Peyer's patch (tissue), 4 donors: ENCODE data around the gene XPC. TPM values are rescaled to one million over a fixed set of nuclear protein-coding genes. Genes with fewer than 3 reads are reported as not detected.
"Not testable (repeated sequence)": the region's sequence is repeated elsewhere in the genome, so short reads cannot be mapped to it uniquely, and the experiment has no call there.

ENCODE experiments used
- DNase-seq, 3 donors: peaks; one replicate each; pipeline ENCODE4 v3.0.0-alpha.2; 2017 to 2019
- H3K27ac ChIP-seq, 4 donors: fragments of 200-600 bp; sonication (generic); one replicate each; pipeline ENCODE4 v1.5.1; 2016 to 2019
- H3K27me3 ChIP-seq, 2 donors: fragments of 200-600 bp; sonication (generic); one replicate each; pipeline ENCODE4 v1.5.1; 2019
- H3K36me3 ChIP-seq, 3 donors: fragments of 200-600 bp; sonication (generic); one replicate each; pipeline ENCODE4 v1.5.1; 2016 to 2019
- H3K4me1 ChIP-seq, 4 donors: fragments of 200-600 bp; sonication (generic); one replicate each; pipeline ENCODE4 v1.5.1; 2016 to 2019
- H3K4me3 ChIP-seq, 4 donors: fragments of 200-600 bp; sonication (generic); 1 replicate in 3 of 4; 2 replicates in 1 of 4; pipeline ENCODE4 v1.5.1; 2016 to 2019; ENCODE audit warnings: mild to moderate bottlenecking in 1 of 4
- H3K9me3 ChIP-seq, 4 donors: fragments of 200-600 bp; sonication (generic); one replicate each; pipeline ENCODE4 v1.5.1; 2016 to 2019; ENCODE audit warnings: mild to moderate bottlenecking in 1 of 4
- POLR2A ChIP-seq, 2 donors: fragments of 450-650 bp; IDR thresholded peaks; one replicate each; pipeline ENCODE4 v1.5.1; 2017; ENCODE audit warnings: antibody characterized with exemption in 2 of 2, mild to moderate bottlenecking in 2 of 2, moderate library complexity in 2 of 2
- total RNA-seq, 4 donors: library from RNA; depleted of rRNA; stranded (reverse); fragments of >200 nt; gene quantifications; one replicate each; pipeline ENCODE4 v1.1.0, GENCODE V29; 2016
- TF ChIP-seq, protein P1 (sequence below), 6 experiments: fragments of 450-650 bp in 4 of 6; fragments of 200-600 bp in 2 of 6; sonication (generic) in 1 of 6; IDR thresholded peaks; one replicate each; pipeline ENCODE4 v1.5.1; 2017 to 2019; ENCODE audit warnings: antibody characterized with exemption in 6 of 6, mild to moderate bottlenecking in 3 of 6, moderate library complexity in 1 of 6

Gene XPC
- total RNA-seq, 4 donors from 2014 or later, result 46.1 to 88.3 (median 78.6) TPM

DNA sequence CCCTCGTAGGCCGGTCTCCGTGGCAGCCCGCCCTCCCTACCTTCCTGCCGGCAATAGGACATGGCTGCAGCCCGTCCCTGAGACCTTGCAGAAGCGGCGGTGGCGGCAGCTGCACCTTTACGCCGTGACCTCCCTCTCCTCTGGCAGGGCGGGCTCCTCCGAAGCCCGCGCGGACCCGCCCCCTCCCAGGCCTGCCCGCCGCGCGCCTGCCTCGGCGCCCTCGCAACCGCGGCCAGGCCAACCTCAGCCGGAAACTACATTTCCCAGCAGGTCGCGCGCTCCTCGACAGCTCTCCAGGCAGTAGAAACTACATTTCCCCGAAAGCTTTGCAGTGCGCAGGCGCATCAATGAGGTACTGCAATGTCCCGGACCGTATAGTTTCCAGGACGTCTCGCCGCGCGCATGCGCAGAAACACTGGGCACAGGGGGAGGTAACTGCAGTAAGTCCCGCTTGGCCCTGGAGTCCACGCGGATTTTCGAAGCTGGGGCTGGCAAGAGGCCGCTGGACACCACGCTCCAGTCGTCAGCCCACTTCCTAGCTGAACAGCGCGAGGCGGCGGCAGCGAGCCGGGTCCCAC, 53.7 kb downstream of the XPC start, which contains the start of the genes CHCHD4 and TMEM43:
TSS of gene CHCHD4 (minus strand) at position 256 of the 578 bp plus-strand sequence. CDS start at position 62, 194 bp downstream.
TSS of gene TMEM43 (plus strand) at position 438 of the 578 bp plus-strand sequence. CDS start 142 bp downstream, outside the sequence.
- TF ChIP-seq, protein P1, sequence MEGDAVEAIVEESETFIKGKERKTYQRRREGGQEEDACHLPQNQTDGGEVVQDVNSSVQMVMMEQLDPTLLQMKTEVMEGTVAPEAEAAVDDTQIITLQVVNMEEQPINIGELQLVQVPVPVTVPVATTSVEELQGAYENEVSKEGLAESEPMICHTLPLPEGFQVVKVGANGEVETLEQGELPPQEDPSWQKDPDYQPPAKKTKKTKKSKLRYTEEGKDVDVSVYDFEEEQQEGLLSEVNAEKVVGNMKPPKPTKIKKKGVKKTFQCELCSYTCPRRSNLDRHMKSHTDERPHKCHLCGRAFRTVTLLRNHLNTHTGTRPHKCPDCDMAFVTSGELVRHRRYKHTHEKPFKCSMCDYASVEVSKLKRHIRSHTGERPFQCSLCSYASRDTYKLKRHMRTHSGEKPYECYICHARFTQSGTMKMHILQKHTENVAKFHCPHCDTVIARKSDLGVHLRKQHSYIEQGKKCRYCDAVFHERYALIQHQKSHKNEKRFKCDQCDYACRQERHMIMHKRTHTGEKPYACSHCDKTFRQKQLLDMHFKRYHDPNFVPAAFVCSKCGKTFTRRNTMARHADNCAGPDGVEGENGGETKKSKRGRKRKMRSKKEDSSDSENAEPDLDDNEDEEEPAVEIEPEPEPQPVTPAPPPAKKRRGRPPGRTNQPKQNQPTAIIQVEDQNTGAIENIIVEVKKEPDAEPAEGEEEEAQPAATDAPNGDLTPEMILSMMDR (IDR thresholded peaks at IDR 0.05), result peak in 1 of 6 experiments; percentile 24
- peak; percentile 46 to 67 for TF ChIP-seq POLR2A (IDR thresholded peaks at IDR 0.05)
- Histone ChIP-seq H3K36me3 (peaks cover 0 to 24% (median 0%) of the 10 kb centered on the region in 3 donors), H3K4me1 (peaks cover 0 to 32% (median 15%) of the 10 kb centered on the region in 4 donors), H3K9me3 (no peaks in the 10 kb centered on the region), H3K4me3 (peak within 1 kb of the TSS; percentile 64 to 91 (median 84)), H3K27ac (peak within 1 kb of the TSS; percentile 90 to 94 (median 92)), H3K27me3 (no peaks in the 10 kb centered on the region)
- DNase-seq, result peak; percentile 97 to 100 (median 98)

DNA sequence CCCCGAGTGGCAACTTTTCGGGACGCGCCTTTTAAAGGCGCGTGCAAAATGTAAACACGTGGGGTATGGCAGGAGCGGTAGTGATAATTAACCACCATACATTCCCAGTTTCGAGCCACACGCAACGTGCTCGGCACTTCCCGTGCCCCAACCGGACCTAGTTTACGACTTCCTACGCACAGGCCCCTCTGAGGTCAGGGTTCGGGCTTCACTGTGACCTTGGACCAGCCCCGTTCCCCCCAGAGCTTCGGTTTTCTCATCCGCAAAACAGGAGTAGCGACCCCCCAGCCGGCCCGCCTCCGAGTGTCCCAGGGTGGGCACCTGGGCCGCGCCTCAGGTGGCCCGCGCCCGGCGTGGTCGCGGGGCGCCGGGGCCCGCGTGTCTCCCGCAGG, 54.2 kb downstream of the XPC start:
- Histone ChIP-seq H3K4me1 (peaks cover 0 to 32% (median 15%) of the 10 kb centered on the region in 4 donors), H3K27me3 (no peaks in the 10 kb centered on the region), H3K36me3 (peaks cover 0 to 19% (median 0%) of the 10 kb centered on the region in 3 donors), H3K9me3 (no peaks in the 10 kb centered on the region), H3K27ac (peak overlapping the region; percentile 90 to 94 (median 92)), H3K4me3 (peak overlapping the region; percentile 64 to 91 (median 84))
- TF ChIP-seq POLR2A (IDR thresholded peaks at IDR 0.05), result no peak
- TF ChIP-seq, protein P1 (IDR thresholded peaks at IDR 0.05), result no peak
- DNase-seq, result peak; percentile 73 to 89 (median 83)

DNA sequence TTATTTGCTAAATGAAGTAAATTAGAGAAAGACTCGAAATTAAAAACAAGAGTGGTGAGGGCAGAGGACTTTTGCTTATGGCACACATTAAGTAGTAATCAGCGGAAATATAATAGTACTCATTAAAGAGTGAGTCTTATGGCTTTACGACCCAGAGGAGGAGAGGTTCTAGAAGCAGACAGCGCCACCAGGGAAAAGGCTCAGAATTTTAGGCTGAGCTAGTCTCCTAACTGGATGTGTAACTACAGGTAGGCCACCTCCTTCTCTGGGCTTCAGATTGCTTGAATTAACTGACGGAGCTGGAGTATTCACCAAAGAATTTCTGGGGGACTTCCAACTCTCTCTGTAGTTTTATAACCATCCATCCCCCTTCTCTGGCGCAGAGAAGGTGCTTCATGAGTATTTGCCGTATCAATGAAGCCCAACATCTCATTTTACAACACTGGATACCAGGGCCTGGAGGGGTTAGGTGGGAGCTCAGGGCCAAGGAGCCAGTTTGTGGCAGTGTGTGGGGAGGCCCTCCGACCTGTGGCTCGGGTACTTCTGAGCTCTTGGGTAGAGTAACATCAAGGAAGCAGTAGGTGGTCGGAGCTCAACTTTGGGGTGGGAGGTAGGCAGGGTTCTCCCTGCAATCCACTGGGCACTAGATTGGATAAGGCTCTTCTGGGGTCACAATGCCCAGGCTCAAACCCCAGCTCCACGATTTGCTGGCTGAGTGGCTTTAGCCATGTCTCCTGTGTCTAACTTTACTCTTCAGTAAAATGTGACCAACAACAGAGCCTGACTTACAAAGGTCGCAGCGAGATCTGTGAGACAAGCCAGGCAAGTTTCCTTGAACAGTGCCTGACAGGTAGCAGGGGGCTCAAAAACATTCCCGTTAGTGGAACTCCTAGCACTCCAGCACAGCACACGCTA, 54.8 kb downstream of the XPC start:
- Histone ChIP-seq H3K4me1 (peaks cover 0 to 35% (median 15%) of the 10 kb centered on the region in 4 donors), H3K9me3 (no peaks in the 10 kb centered on the region), H3K27ac (peak overlapping the region; percentile 90 to 94 (median 92)), H3K27me3 (no peaks in the 10 kb centered on the region), H3K4me3 (peak overlapping the region; percentile 64 to 91 (median 84)), H3K36me3 (peaks cover 0 to 12% (median 0%) of the 10 kb centered on the region in 3 donors)
- TF ChIP-seq POLR2A (IDR thresholded peaks at IDR 0.05), result no peak
- TF ChIP-seq, protein P1 (IDR thresholded peaks at IDR 0.05), result no peak
- DNase-seq, result no peak

DNA sequence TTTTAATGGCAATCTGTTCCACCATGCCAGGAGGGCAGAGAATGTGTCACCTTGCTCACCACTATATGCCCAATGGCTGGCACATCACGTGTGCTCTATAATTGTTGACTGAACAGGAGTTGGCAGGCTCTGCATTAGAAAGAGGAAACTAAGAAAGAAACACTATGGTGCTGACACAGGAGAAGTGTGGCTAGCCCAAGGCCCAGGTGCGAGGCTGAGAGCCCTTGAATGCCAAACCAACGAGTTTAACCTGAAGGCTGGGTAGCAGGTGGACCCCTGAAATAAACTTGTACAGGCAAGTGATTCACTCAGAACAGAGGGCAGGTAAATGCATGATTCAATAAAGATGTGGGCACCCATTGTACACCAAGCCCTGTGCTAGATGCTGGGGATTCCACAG, 56.1 kb downstream of the XPC start:
- H3K36me3 ChIP-seq, result peaks cover 0 to 2% (median 0%) of the 10 kb centered on the region in 3 donors
- H3K9me3 ChIP-seq, result no peaks in the 10 kb centered on the region
- no peak for DNase-seq
- no peak overlapping the region for H3K4me3 ChIP-seq
- H3K27ac ChIP-seq, result no peak overlapping the region
- H3K27me3 ChIP-seq, result no peaks in the 10 kb centered on the region
- TF ChIP-seq, protein P1 (IDR thresholded peaks at IDR 0.05), result no peak
- TF ChIP-seq POLR2A (IDR thresholded peaks at IDR 0.05), result no peak
- peaks cover 0 to 35% (median 15%) of the 10 kb centered on the region in 4 donors for H3K4me1 ChIP-seq

DNA sequence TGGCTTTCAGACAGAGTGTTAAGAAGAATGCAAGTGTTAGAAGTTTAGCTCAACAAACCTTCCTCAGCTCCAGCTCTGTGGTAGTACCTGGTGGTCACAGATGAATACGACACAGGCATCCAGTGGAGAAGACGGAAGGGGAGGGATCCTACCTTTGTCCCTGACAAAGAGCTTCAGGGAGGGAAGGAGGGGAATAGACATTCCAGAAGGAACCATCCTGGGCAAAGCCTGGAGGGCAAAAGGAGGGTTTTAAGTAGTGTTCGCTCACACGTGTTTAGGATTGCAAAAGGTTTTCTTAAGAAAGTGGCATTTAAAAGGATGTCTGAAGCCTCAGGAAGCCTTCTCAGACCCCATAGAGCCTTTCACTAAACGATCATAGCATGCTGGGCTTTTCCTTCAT, 56.5 kb downstream of the XPC start:
- H3K36me3 ChIP-seq, result no peaks in the 10 kb centered on the region
- no peaks in the 10 kb centered on the region for H3K9me3 ChIP-seq
- DNase-seq, result no peak
- H3K4me3 ChIP-seq, result no peak overlapping the region
- H3K27me3 ChIP-seq, result no peaks in the 10 kb centered on the region
- no peak overlapping the region for H3K27ac ChIP-seq
- TF ChIP-seq POLR2A (IDR thresholded peaks at IDR 0.05), result no peak
- TF ChIP-seq, protein P1 (IDR thresholded peaks at IDR 0.05), result no peak
- H3K4me1 ChIP-seq, result peaks cover 0 to 30% (median 15%) of the 10 kb centered on the region in 4 donors

DNA sequence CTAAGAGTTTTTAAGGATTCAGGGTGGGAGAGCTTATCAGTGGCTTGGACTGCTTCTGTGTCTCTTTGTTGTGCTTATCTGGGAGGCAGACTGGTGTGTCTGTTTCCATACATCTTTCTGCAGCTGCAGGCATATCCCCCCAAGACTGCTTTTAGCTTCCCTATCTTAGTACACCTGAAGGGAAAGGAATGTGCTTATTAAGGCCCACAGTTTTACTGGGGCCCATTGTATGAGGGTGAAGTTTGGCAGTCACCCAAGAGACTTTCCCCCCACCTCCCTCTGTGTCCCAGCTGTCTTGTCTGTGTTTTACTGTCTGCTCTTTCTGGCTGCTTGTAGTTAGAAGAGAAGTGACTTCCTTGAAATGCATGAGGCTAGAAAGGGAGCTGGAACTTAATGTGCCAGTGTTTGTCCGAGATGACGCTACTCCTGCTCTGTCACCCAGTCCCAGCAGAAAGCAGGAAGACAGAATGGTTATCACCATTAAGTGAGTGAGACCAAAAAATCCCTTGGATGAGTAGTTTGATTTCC, 57.4 kb downstream of the XPC start:
- peaks cover 0 to 21% (median 10%) of the 10 kb centered on the region in 4 donors for H3K4me1 ChIP-seq
- H3K4me3 ChIP-seq, DNase-seq, H3K27ac ChIP-seq, H3K36me3 ChIP-seq, H3K27me3 ChIP-seq, H3K9me3 ChIP-seq: not testable (repeated sequence)
